GM23338 (cell line): ENCODE data around the gene REPS1. TPM values are rescaled to one million over a fixed set of nuclear protein-coding genes. Genes with fewer than 3 reads are reported as not detected.

Experiments
- ATAC-seq: fragments of 200-7000 bp; cut with Tn5 transposase; 3 replicates; pipeline ENCODE4 v1.9.1; 2020
- DNase-seq: peaks from one replicate; pipeline ENCODE4 v3.0.0-alpha.2; 2015; ENCODE audit warnings: low spot score
- H2AFZ ChIP-seq: fragments of 200-600 bp; sonication (generic); 2 replicates; pipeline ENCODE4 v1.8.0; 2016; ENCODE audit warnings: antibody characterized with exemption, mild to moderate bottlenecking, moderate library complexity
- H3F3A ChIP-seq: fragments of 200-600 bp; sonication (generic); replicated peaks from 2 replicates; pipeline ENCODE4 v1.8.0; 2017; ENCODE audit warnings: antibody characterized with exemption, mixed run types, low read depth
- H3K27ac ChIP-seq: fragments of 200-600 bp; sonication (generic); 2 replicates; pipeline ENCODE4 v1.6.1; 2016; ENCODE audit warnings: low read depth
- H3K27me3 ChIP-seq: fragments of 200-600 bp; sonication (generic); 2 replicates; pipeline ENCODE4 v1.8.0; 2016; ENCODE audit warnings: mild to moderate bottlenecking, mixed run types, moderate library complexity; ENCODE audit not compliant: insufficient read depth
- H3K36me3 ChIP-seq: fragments of 200-600 bp; sonication (generic); 2 replicates; pipeline ENCODE4 v1.8.0; 2016; ENCODE audit warnings: mild to moderate bottlenecking; ENCODE audit not compliant: insufficient read depth
- H3K4me1 ChIP-seq: fragments of 200-600 bp; sonication (generic); 2 replicates; pipeline ENCODE4 v1.8.0; 2016; ENCODE audit warnings: mild to moderate bottlenecking, moderate library complexity; ENCODE audit not compliant: insufficient read depth
- H3K4me2 ChIP-seq: fragments of 200-600 bp; sonication (generic); 2 replicates; pipeline ENCODE4 v1.7.1; 2017; ENCODE audit warnings: mixed run types
- H3K4me3 ChIP-seq: fragments of 200-600 bp; sonication (generic); 2 replicates; pipeline ENCODE4 v1.6.1; 2016; ENCODE audit warnings: mixed run types
- H3K79me2 ChIP-seq: fragments of 200-600 bp; sonication (generic); replicated peaks from 2 replicates; pipeline ENCODE4 v1.8.0; 2017; ENCODE audit warnings: mild to moderate bottlenecking; ENCODE audit not compliant: insufficient read depth
- H3K9me2 ChIP-seq: fragments of 200-600 bp; sonication (generic); 2 replicates; pipeline ENCODE4 v1.8.0; 2017; ENCODE audit not compliant: insufficient read depth
- H4K20me1 ChIP-seq: fragments of 200-600 bp; sonication (generic); replicated peaks from 2 replicates; pipeline ENCODE4 v1.8.0; 2017; ENCODE audit warnings: mild to moderate bottlenecking; ENCODE audit not compliant: insufficient read depth
- H3K27ac Mint-ChIP-seq: 2 replicates; pipeline ENCODE4 v1.8.0; 2020; ENCODE audit warnings: inconsistent platforms, mild to moderate bottlenecking, moderate library complexity, mixed read lengths
- H3K27me3 Mint-ChIP-seq: 3 replicates; pipeline ENCODE4 v1.8.0; 2022; ENCODE audit warnings: low read depth, mild to moderate bottlenecking, moderate library complexity, mixed read lengths, inconsistent platforms; ENCODE audit not compliant: insufficient read depth, poor library complexity
- H3K36me3 Mint-ChIP-seq: 3 replicates; pipeline ENCODE4 v1.8.0; 2021; ENCODE audit warnings: low read depth, mild to moderate bottlenecking, inconsistent platforms, moderate library complexity, mixed read lengths
- H3K4me1 Mint-ChIP-seq: 3 replicates; pipeline ENCODE4 v1.8.0; 2020; ENCODE audit warnings: mild to moderate bottlenecking, inconsistent platforms, mixed read lengths
- H3K4me3 Mint-ChIP-seq: 3 replicates; pipeline ENCODE4 v1.8.0; 2021; ENCODE audit warnings: moderate library complexity, mild to moderate bottlenecking, inconsistent platforms, mixed read lengths
- H3K9me3 Mint-ChIP-seq: 3 replicates; pipeline ENCODE4 v1.8.0; 2020; ENCODE audit warnings: moderate library complexity, mild to moderate bottlenecking, inconsistent platforms, mixed read lengths
- POLR2AphosphoS5 ChIP-seq: IDR thresholded peaks from 2 replicates; pipeline ENCODE4 v1.6.1; 2016; ENCODE audit warnings: antibody characterized with exemption, low read depth
- STAT1 ChIP-seq: IDR thresholded peaks from one replicate; pipeline ENCODE4 v1.6.1; 2016; ENCODE audit warnings: antibody characterized with exemption; ENCODE audit not compliant: unreplicated experiment
- ZNF114 ChIP-seq: fragments of 250-450 bp; sonication (Bioruptor Pico); IDR thresholded peaks from 2 replicates; pipeline ENCODE4 v1.5.0; 2020; ENCODE audit warnings: mild to moderate bottlenecking, moderate library complexity
- ZNF462 ChIP-seq: fragments of 250-450 bp; sonication (Bioruptor Pico); IDR thresholded peaks from 2 replicates; pipeline ENCODE4 v1.5.0; 2020; ENCODE audit warnings: mild to moderate bottlenecking, moderate library complexity
- polyA plus RNA-seq: library from polyadenylated mRNA; unstranded; fragments of >200 nt; fragmentation: Nextera tagmentation; extraction: Ambion mirVana; gene quantifications from 2 replicates; pipeline ENCODE4 v1.2.1, GENCODE V29; 2016
- total RNA-seq: library from RNA; depleted of rRNA; stranded (reverse); fragments of >200 nt; shearing (Covaris generic); gene quantifications from 2 replicates; pipeline ENCODE4 v1.2.3, GENCODE V29; 2014

Gene REPS1
- total and polyA plus RNA-seq, 2 experiments from 2014 or later, result 46.0 to 65.7 TPM

- no peak for ATAC-seq
- peaks cover 12% of the 10 kb centered on the region for H3K4me1 Mint-ChIP-seq
- Histone ChIP-seq H3K36me3 (peaks cover 4% of the 10 kb centered on the region; the same call in 1 of the 2 replicates), H4K20me1 (no peaks in the 10 kb centered on the region), H2AFZ (no peak overlapping the region), H3K4me1 (peaks cover 5% of the 10 kb centered on the region; the same call in 1 of the 2 replicates), H3K4me3 (no peak overlapping the region), H3K4me2 (no peak overlapping the region), H3K27me3 (no peaks in the 10 kb centered on the region), H3K79me2 (no peaks in the 10 kb centered on the region), H3K9me2 (no peaks in the 10 kb centered on the region), H3F3A (no peaks in the 10 kb centered on the region), H3K27ac (no peak overlapping the region)
- TF ChIP-seq ZNF114 (CRISPR knock-in tag), result no peak
- no peaks in the 10 kb centered on the region for H3K9me3 Mint-ChIP-seq
- no peak overlapping the region for H3K4me3 Mint-ChIP-seq
- H3K27ac Mint-ChIP-seq, result no peak overlapping the region
- peaks cover 4% of the 10 kb centered on the region for H3K27me3 Mint-ChIP-seq
- DNase-seq, result no peak
- H3K36me3 Mint-ChIP-seq, result peaks cover 12% of the 10 kb centered on the region; the same call in 2 of the 3 replicates
These were observed 91.8 kb downstream of the REPS1 start for GRCh38 chr6:138896104-138896756.

- H4K20me1 ChIP-seq, result no peaks in the 10 kb centered on the region
- DNase-seq (peak; percentile 33), ATAC-seq (peak; percentile 76)
- no peaks in the 10 kb centered on the region for H3K36me3 Mint-ChIP-seq
- peak overlapping the region; percentile 23; the same call in 1 of the 2 replicates for H3K4me2 ChIP-seq
- peaks cover 7% of the 10 kb centered on the region; the same call in 1 of the 2 replicates for H3K4me1 ChIP-seq
- H3K27ac Mint-ChIP-seq, result peak overlapping the region; percentile 60
- no peaks in the 10 kb centered on the region for H3F3A ChIP-seq
- H3K4me1 Mint-ChIP-seq, result peaks cover 18% of the 10 kb centered on the region
- no peak overlapping the region for H3K4me3 ChIP-seq
- H3K27ac ChIP-seq, result no peak overlapping the region
- H2AFZ ChIP-seq, result no peak overlapping the region
- H3K27me3 ChIP-seq, result no peaks in the 10 kb centered on the region
- no peak for TF ChIP-seq POLR2AphosphoS5
- TF ChIP-seq ZNF114 (CRISPR knock-in tag), result no peak
- no peak for TF ChIP-seq STAT1
- 0 out of 2 replicates have a peak, but pooled peaks have one; percentile 10 for TF ChIP-seq ZNF462 (CRISPR knock-in tag)
- no peaks in the 10 kb centered on the region for H3K9me2 ChIP-seq
- no peaks in the 10 kb centered on the region for H3K9me3 Mint-ChIP-seq
- H3K4me3 Mint-ChIP-seq, result no peak overlapping the region
- no peaks in the 10 kb centered on the region for H3K36me3 ChIP-seq
- peaks cover 5% of the 10 kb centered on the region for H3K27me3 Mint-ChIP-seq
- no peaks in the 10 kb centered on the region for H3K79me2 ChIP-seq
These were observed 96.6 kb downstream of the REPS1 start for GRCh38 chr6:138891255-138891986.
